ENCODE data around the gene GABRB3.

The GABRB3 gene

GRCh38 chr15:26661748-26662147 is 111.1 kb downstream of the GABRB3 start:
- ATAC-seq (replicated peaks; ENCODE audit: extremely low read depth, poor library complexity, severe bottlenecking) (no peak), DNase-seq (ENCODE audit: low spot score in 2 of 2) (no peak)
- Mint-ChIP-seq H3K27ac (ENCODE audit: low read depth) (no peak overlapping the region), H3K36me3 (ENCODE audit: insufficient read depth) (no peaks in the 10 kb centered on the region), H3K9me3 (peaks cover 8% of the 10 kb centered on the region), H3K27me3 (no peaks in the 10 kb centered on the region), H3K4me3 (no peak overlapping the region), H3K4me1 (no peaks in the 10 kb centered on the region)

DNA sequence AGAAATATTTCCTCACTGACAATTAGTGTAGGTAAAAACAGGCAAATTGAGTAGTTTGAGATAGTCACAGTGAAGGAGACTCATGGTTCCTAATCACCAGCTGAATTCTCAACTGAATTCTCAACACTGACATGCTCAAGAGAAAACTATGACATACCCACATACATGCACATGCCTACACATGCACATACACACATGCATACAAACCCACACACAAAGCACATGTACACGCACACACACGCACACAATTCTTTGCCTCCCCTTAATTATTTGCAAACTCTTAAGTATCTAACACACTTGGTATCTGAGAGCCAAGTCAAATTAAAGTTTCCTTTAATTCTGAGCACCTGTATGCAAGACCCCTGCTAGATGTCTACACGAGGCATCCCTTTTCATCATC is 111.8 kb downstream of the GABRB3 start:
- no peaks in the 10 kb centered on the region for H3K36me3 Mint-ChIP-seq (ENCODE audit: insufficient read depth)

DNA sequence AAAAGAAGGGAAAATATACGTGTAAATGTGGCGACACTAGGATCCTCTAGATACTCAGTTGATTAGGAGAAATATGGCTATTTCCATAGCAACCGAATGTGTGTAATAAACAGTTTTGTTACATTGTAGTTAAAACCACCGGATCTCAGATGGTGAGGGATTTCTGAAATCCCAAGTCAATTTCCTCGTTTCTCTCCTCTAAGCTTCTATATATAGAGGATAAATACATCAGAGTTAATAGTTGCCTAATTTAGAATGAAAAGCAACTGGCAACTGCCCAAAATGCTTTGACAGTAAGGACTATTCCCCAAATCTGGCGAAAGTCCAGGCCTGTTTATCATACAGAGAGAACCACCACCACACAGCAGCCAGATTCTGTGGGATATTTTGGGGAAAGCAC is 112.6 kb downstream of the GABRB3 start:
- no peaks in the 10 kb centered on the region for H3K36me3 Mint-ChIP-seq (ENCODE audit: insufficient read depth)
- no peaks in the 10 kb centered on the region for H3K4me1 Mint-ChIP-seq
- no peaks in the 10 kb centered on the region for H3K27me3 Mint-ChIP-seq
- ATAC-seq (replicated peaks; ENCODE audit: extremely low read depth, poor library complexity, severe bottlenecking) (no peak), DNase-seq (ENCODE audit: low spot score in 2 of 2) (no peak)
- H3K27ac Mint-ChIP-seq (ENCODE audit: low read depth), result no peak overlapping the region
- no peak overlapping the region for H3K4me3 Mint-ChIP-seq
- peaks cover 8% of the 10 kb centered on the region for H3K9me3 Mint-ChIP-seq

More for the DNA sequence above, 111.8 kb downstream of the GABRB3 start:
- no peaks in the 10 kb centered on the region for H3K27me3 Mint-ChIP-seq
- no peak overlapping the region for H3K4me3 Mint-ChIP-seq
- DNase-seq (ENCODE audit: low spot score in 2 of 2) (no peak), ATAC-seq (replicated peaks; ENCODE audit: extremely low read depth, poor library complexity, severe bottlenecking) (no peak)
- no peak overlapping the region for H3K27ac Mint-ChIP-seq (ENCODE audit: low read depth)
- H3K4me1 Mint-ChIP-seq, result no peaks in the 10 kb centered on the region
- H3K9me3 Mint-ChIP-seq, result peaks cover 8% of the 10 kb centered on the region

DNA sequence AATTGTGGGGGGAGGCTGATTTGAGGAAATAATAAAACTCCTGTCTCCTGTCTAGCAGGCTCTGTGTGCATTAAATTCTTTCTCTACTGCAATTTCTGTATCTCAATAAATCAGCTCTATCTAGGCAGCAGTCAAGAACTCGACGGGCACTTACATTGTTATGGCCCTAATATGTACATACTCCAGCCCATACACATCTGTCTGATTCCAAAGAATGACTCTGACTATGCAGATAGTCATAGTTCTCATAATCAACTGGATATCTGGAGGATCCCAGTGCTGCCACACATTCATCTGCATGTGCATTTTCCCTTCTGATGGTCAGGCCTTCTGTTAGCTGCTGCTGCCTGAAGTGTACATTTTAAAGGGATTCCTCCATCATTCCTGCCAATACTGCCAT is 114.6 kb downstream of the GABRB3 start:
- DNase-seq (ENCODE audit: low spot score in 2 of 2) (no peak), ATAC-seq (replicated peaks; ENCODE audit: extremely low read depth, poor library complexity, severe bottlenecking) (no peak)
- Mint-ChIP-seq H3K27me3 (no peaks in the 10 kb centered on the region), H3K4me3 (no peak overlapping the region), H3K4me1 (no peaks in the 10 kb centered on the region), H3K9me3 (peaks cover 8% of the 10 kb centered on the region), H3K27ac (ENCODE audit: low read depth) (no peak overlapping the region), H3K36me3 (ENCODE audit: insufficient read depth) (no peaks in the 10 kb centered on the region)

GRCh38 chr15:26656080-26656479 is 116.8 kb downstream of the GABRB3 start:
- no peaks in the 10 kb centered on the region for H3K27me3 Mint-ChIP-seq
- H3K4me3 Mint-ChIP-seq, result no peak overlapping the region
- H3K36me3 Mint-ChIP-seq (ENCODE audit: insufficient read depth), result no peaks in the 10 kb centered on the region
- H3K4me1 Mint-ChIP-seq, result no peaks in the 10 kb centered on the region
- no peak for DNase-seq (ENCODE audit: low spot score in 2 of 2)
- H3K27ac Mint-ChIP-seq (ENCODE audit: low read depth), result no peak overlapping the region
- no peaks in the 10 kb centered on the region for H3K9me3 Mint-ChIP-seq
- ATAC-seq (replicated peaks; ENCODE audit: extremely low read depth, poor library complexity, severe bottlenecking), result no peak

GRCh38 chr15:26651909-26652308 is 121.0 kb downstream of the GABRB3 start:
- peaks cover 18% of the 10 kb centered on the region for H3K9me3 Mint-ChIP-seq
- no peaks in the 10 kb centered on the region for H3K36me3 Mint-ChIP-seq (ENCODE audit: insufficient read depth)
- H3K4me1 Mint-ChIP-seq, result no peaks in the 10 kb centered on the region
- no peak overlapping the region for H3K4me3 Mint-ChIP-seq
- H3K27ac Mint-ChIP-seq (ENCODE audit: low read depth), result no peak overlapping the region
- no peak for DNase-seq (ENCODE audit: low spot score in 2 of 2)
- H3K27me3 Mint-ChIP-seq, result no peaks in the 10 kb centered on the region
- no peak for ATAC-seq (replicated peaks; ENCODE audit: extremely low read depth, poor library complexity, severe bottlenecking)

DNA sequence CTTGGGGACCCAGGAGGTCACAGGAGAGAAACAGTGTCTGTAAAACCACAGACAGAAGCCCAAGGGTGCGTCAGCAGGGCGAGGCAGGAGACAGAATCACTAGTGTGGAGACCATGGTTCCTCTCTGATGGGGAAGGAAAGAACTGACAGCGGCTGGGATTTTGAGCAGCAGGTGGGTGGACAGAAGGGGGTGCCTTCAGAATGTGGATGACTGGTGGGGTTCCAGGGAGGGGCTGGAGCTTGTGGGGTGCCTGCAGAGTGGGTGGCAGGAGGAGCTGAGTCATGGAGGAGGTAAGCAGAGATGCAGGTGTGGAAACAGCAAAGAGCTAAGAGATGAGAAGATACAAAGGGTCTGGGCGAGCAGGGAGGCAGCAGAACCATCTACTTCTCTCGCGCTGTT is 124.2 kb downstream of the GABRB3 start:
- Mint-ChIP-seq H3K27ac (ENCODE audit: low read depth) (no peak overlapping the region), H3K36me3 (ENCODE audit: insufficient read depth) (peaks cover 2% of the 10 kb centered on the region), H3K9me3 (peaks cover 25% of the 10 kb centered on the region), H3K4me1 (no peaks in the 10 kb centered on the region), H3K27me3 (no peaks in the 10 kb centered on the region), H3K4me3 (no peak overlapping the region)
- DNase-seq (ENCODE audit: low spot score in 2 of 2) (no peak), ATAC-seq (replicated peaks; ENCODE audit: extremely low read depth, poor library complexity, severe bottlenecking) (no peak)

DNA sequence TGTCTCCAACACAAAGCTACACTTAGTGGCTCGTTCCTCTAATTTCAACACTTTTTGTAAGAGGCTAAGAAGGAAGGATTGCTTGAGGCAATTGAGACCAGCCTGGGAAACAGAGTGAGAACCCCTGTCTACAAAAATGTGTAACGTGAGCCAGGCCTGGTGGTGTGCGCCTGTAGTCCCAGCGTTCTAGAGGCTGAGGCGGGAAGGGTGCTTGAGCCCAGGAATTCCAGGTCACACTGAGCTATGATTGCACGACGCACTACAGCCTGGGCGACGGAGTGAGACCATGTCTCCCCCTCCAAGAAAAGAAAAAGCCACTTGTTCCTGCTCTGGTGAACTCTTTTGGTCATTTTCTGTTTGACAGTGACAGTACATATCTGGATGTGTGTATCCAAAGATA is 127.9 kb downstream of the GABRB3 start:
- Mint-ChIP-seq H3K4me1 (no peaks in the 10 kb centered on the region), H3K27me3 (no peaks in the 10 kb centered on the region), H3K9me3 (peaks cover 33% of the 10 kb centered on the region), H3K27ac (ENCODE audit: low read depth) (no peak overlapping the region), H3K4me3 (no peak overlapping the region), H3K36me3 (ENCODE audit: insufficient read depth) (peaks cover 2% of the 10 kb centered on the region)
- ATAC-seq (replicated peaks; ENCODE audit: extremely low read depth, poor library complexity, severe bottlenecking), result no peak
- DNase-seq (ENCODE audit: low spot score in 2 of 2), result no peak

- Mint-ChIP-seq H3K9me3 (peaks cover 35% of the 10 kb centered on the region), H3K27ac (ENCODE audit: low read depth) (no peak overlapping the region), H3K4me3 (no peak overlapping the region), H3K27me3 (no peaks in the 10 kb centered on the region), H3K4me1 (no peaks in the 10 kb centered on the region), H3K36me3 (ENCODE audit: insufficient read depth) (peaks cover 2% of the 10 kb centered on the region)
- DNase-seq (ENCODE audit: low spot score in 2 of 2), result no peak
- no peak for ATAC-seq (replicated peaks; ENCODE audit: extremely low read depth, poor library complexity, severe bottlenecking)
Measured at GRCh38 chr15:26641144-26641543, 131.7 kb downstream of the GABRB3 start.

DNA sequence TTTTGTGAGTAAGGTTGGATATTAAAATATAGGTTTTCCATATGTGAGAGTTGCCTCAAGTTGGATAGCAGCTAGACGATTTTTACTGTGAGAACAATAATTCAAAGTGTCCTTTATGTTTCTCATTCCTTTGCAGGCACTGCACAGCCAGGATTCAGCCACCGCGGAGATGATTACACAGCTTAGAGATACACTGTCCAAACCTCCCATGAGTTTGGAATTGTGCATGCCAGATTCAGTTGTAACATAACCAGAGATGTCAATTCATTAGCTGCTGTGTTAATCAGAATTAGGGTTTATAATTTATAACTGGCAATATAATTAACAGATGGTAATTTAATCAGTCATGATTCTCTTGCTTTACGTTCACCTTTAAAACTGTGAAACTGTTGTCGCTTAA is 132.3 kb downstream of the GABRB3 start:
- DNase-seq (ENCODE audit: low spot score in 2 of 2) (no peak), ATAC-seq (replicated peaks; ENCODE audit: extremely low read depth, poor library complexity, severe bottlenecking) (no peak)
- no peak overlapping the region for H3K4me3 Mint-ChIP-seq
- H3K27me3 Mint-ChIP-seq, result no peaks in the 10 kb centered on the region
- peaks cover 2% of the 10 kb centered on the region for H3K36me3 Mint-ChIP-seq (ENCODE audit: insufficient read depth)
- no peak overlapping the region for H3K27ac Mint-ChIP-seq (ENCODE audit: low read depth)
- peaks cover 35% of the 10 kb centered on the region for H3K9me3 Mint-ChIP-seq
- H3K4me1 Mint-ChIP-seq, result no peaks in the 10 kb centered on the region

DNA sequence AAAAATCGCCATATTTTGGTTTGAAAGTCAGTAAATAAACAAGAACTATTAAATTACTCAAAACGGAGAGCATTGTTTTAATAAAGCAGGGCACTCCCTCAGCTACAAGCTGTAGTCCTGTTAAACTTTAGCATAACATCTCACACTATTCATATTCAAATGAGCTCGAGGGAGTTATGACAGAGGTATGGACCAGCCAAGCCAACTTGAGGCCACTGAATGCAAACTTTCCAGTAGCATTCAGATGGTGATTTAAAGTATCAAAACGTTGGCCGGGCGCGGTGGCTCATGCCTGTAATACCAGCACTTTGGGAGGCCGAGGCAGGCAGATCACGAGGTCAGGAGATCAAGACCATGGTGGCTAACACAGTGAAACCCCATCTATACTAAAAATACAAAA is 132.9 kb downstream of the GABRB3 start:
- H3K4me1 Mint-ChIP-seq, result no peaks in the 10 kb centered on the region
- H3K9me3 Mint-ChIP-seq, result peaks cover 35% of the 10 kb centered on the region
- no peaks in the 10 kb centered on the region for H3K27me3 Mint-ChIP-seq
- no peak overlapping the region for H3K27ac Mint-ChIP-seq (ENCODE audit: low read depth)
- no peak for DNase-seq (ENCODE audit: low spot score in 2 of 2)
- no peak overlapping the region for H3K4me3 Mint-ChIP-seq
- peaks cover 2% of the 10 kb centered on the region for H3K36me3 Mint-ChIP-seq (ENCODE audit: insufficient read depth)
- ATAC-seq (replicated peaks; ENCODE audit: extremely low read depth, poor library complexity, severe bottlenecking), result no peak

DNA sequence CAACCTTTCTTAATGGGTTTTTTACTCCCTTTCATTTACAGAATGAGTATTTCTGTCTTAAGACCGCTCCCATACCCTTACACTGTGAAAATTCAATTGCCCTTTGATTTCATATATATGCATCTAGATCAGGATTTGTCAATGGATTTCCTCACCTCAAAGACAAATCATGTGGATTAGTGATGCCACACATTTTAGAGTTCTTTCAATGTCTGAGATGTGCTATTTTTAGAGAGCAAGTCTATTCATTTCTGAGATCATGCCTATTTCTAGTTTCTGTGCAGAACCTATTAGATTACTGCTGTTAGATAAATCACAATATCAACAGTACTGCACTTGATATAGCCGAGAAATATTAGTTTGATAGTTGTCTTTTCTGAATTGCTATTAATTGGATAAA is 137.3 kb downstream of the GABRB3 start:
- no peaks in the 10 kb centered on the region for H3K36me3 Mint-ChIP-seq (ENCODE audit: insufficient read depth)
- no peak for ATAC-seq (replicated peaks; ENCODE audit: extremely low read depth, poor library complexity, severe bottlenecking)

GRCh38 chr15:26635105-26635504 is 137.8 kb downstream of the GABRB3 start:
- no peak overlapping the region for H3K27ac Mint-ChIP-seq (ENCODE audit: low read depth)
- no peaks in the 10 kb centered on the region for H3K4me1 Mint-ChIP-seq
- no peaks in the 10 kb centered on the region for H3K27me3 Mint-ChIP-seq
- peaks cover 26% of the 10 kb centered on the region for H3K9me3 Mint-ChIP-seq
- H3K36me3 Mint-ChIP-seq (ENCODE audit: insufficient read depth), result no peaks in the 10 kb centered on the region
- H3K4me3 Mint-ChIP-seq, result no peak overlapping the region
- no peak for ATAC-seq (replicated peaks; ENCODE audit: extremely low read depth, poor library complexity, severe bottlenecking)
- DNase-seq (ENCODE audit: low spot score in 2 of 2), result no peak

More for the DNA sequence above, 137.3 kb downstream of the GABRB3 start:
- no peak for DNase-seq (ENCODE audit: low spot score in 2 of 2)
- no peaks in the 10 kb centered on the region for H3K27me3 Mint-ChIP-seq
- no peak overlapping the region for H3K4me3 Mint-ChIP-seq
- peaks cover 26% of the 10 kb centered on the region for H3K9me3 Mint-ChIP-seq
- no peak overlapping the region for H3K27ac Mint-ChIP-seq (ENCODE audit: low read depth)
- H3K4me1 Mint-ChIP-seq, result no peaks in the 10 kb centered on the region

DNA sequence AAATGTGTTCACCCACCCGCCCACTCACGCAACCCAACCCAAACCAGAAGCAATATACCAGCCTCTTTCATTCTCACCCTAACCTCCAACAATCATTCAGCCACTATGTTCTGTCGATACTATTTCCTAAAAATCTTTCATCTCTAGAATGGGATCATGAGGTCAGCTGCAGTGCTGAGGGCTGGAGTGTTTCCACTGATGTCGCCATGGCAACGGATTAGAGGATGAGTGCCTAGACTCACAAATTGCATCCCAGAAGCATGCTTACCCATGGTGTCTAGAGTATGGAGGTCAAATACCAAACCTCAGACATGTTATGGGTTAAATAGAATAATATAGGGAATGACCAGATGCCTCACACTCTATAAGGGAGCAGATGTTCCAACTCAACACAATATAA is 138.5 kb downstream of the GABRB3 start:
- no peak overlapping the region for H3K27ac Mint-ChIP-seq (ENCODE audit: low read depth)

More for the DNA sequence above, 138.5 kb downstream of the GABRB3 start:
- no peaks in the 10 kb centered on the region for H3K4me1 Mint-ChIP-seq
- H3K36me3 Mint-ChIP-seq (ENCODE audit: insufficient read depth), result no peaks in the 10 kb centered on the region
- no peaks in the 10 kb centered on the region for H3K27me3 Mint-ChIP-seq
- DNase-seq (ENCODE audit: low spot score in 2 of 2) (no peak), ATAC-seq (replicated peaks; ENCODE audit: extremely low read depth, poor library complexity, severe bottlenecking) (no peak)
- no peak overlapping the region for H3K4me3 Mint-ChIP-seq
- peaks cover 26% of the 10 kb centered on the region for H3K9me3 Mint-ChIP-seq

All from central memory CD8-positive, alpha-beta T cell (primary cell).